Left renal cortex interstitium (tissue), 4 donors: ENCODE data around the gene MACC1. TPM values are rescaled to one million over a fixed set of nuclear protein-coding genes. Genes with fewer than 3 reads are reported as not detected.

Source experiments
- DNase-seq, 4 donors: peaks; one replicate each; pipeline ENCODE4 v3.0.0-alpha.2; 2013; ENCODE audit warnings: low read depth in 4 of 4, low spot score in 2 of 4, missing footprints in 1 of 4
- polyA plus RNA-seq, 4 donors: library from polyadenylated mRNA; unstranded; fragments of 120-200 nt; gene quantifications; one replicate each; pipeline ENCODE4 v1.2.1, GENCODE V29; 2013; ENCODE audit not compliant: insufficient read length in 4 of 4

MACC1 gene
- polyA plus RNA-seq, 4 donors: 9.6 to 11.1 (median 10.9) TPM

- no peak for DNase-seq
These were observed 34.1 kb downstream of the MACC1 start for GRCh38 chr7:20183086-20183485.

- DNase-seq: no peak
These were observed 40.5 kb downstream of the MACC1 start for GRCh38 chr7:20176578-20177242.

- no peak for DNase-seq
These were observed 43.4 kb downstream of the MACC1 start for GRCh38 chr7:20173828-20174227.

- DNase-seq: peak in 2 of 4 donors; percentile 14 to 39
These were observed 44.3 kb downstream of the MACC1 start for GRCh38 chr7:20172736-20173334.

- no peak for DNase-seq
These were observed 46.6 kb downstream of the MACC1 start for GRCh38 chr7:20170633-20171032.

- no peak for DNase-seq
These were observed 52.1 kb downstream of the MACC1 start for GRCh38 chr7:20165146-20165510.

GRCh38 chr7:20164425-20165145, 52.6 kb downstream of the MACC1 start:
- no peak for DNase-seq

GRCh38 chr7:20162665-20163064, 54.5 kb downstream of the MACC1 start:
- no peak for DNase-seq

GRCh38 chr7:20159226-20159747, 57.9 kb downstream of the MACC1 start:
- no peak for DNase-seq

GRCh38 chr7:20158684-20159083, 58.5 kb downstream of the MACC1 start:
- no peak for DNase-seq

GRCh38 chr7:20157456-20157855, 59.7 kb downstream of the MACC1 start:
- DNase-seq: no peak

- DNase-seq: no peak
These were observed 63.2 kb downstream of the MACC1 start for GRCh38 chr7:20153999-20154398.

GRCh38 chr7:20153567-20153966, 63.6 kb downstream of the MACC1 start:
- DNase-seq: no peak

GRCh38 chr7:20152511-20152910, 64.7 kb downstream of the MACC1 start:
- DNase-seq: no peak

GRCh38 chr7:20151708-20152456, 65.3 kb downstream of the MACC1 start:
- DNase-seq: no peak

- DNase-seq: no peak
These were observed 70.7 kb downstream of the MACC1 start for GRCh38 chr7:20146451-20146850.

GRCh38 chr7:20144801-20145200, 72.4 kb downstream of the MACC1 start:
- DNase-seq: no peak

- DNase-seq: no peak
These were observed 75.5 kb downstream of the MACC1 start for GRCh38 chr7:20141666-20142065.

- DNase-seq: no peak
These were observed 76.2 kb downstream of the MACC1 start for GRCh38 chr7:20141002-20141345.

GRCh38 chr7:20140291-20141001, 76.7 kb downstream of the MACC1 start:
- DNase-seq: no peak
